IMR-90 (cell line): ENCODE data around the gene ZFYVE28. TPM values are rescaled to one million over a fixed set of nuclear protein-coding genes. Genes with fewer than 3 reads are reported as not detected.

Source experiments
- ATAC-seq: fragments of 200-7000 bp; cut with Tn5 transposase; 2 replicates; pipeline ENCODE4 v1.9.1; 2020; ENCODE audit warnings: low read depth, mild to moderate bottlenecking, moderate library complexity
- BruUV-seq: library from RNA; stranded (reverse); fragments of 400-500 nt; replicated peaks from 2 replicates; lab custom pipeline; 2021; lab: Mats Ljungman, UMichigan
- CTCF ChIA-PET: fragments of 300-600 bp; formaldehyde crosslinking; extraction: SDS; loops from one replicate; lab custom pipeline; 2021; ENCODE audit warnings: antibody characterized with exemption; lab: Yijun Ruan, JAX
- POLR2A ChIA-PET: fragments of 300-600 bp; sonication (Branson Sonifier 250); formaldehyde crosslinking; loops from one replicate; lab custom pipeline; 2022; ENCODE audit warnings: antibody characterized with exemption; ENCODE audit not compliant: unreplicated experiment; lab: Charles Lee
- DNase-seq: peaks from one replicate; pipeline ENCODE4 v3.0.0; 2013
- H2AFZ ChIP-seq: replicated peaks from 2 replicates; pipeline ENCODE3; 2013; ENCODE audit warnings: low read length, mild to moderate bottlenecking; ENCODE audit not compliant: poor library complexity
- H2AK5ac ChIP-seq: 2 replicates; pipeline ENCODE4 v1.6.1; 2013; ENCODE audit warnings: low read depth, low read length, inconsistent platforms
- H2AK9ac ChIP-seq: replicated peaks from 2 replicates; pipeline ENCODE3; 2013; ENCODE audit warnings: mild to moderate bottlenecking, low read depth, low read length, moderate library complexity; ENCODE audit not compliant: poor library complexity
- H2BK120ac ChIP-seq: 2 replicates; pipeline ENCODE4 v1.6.1; 2013; ENCODE audit warnings: low read depth, low read length, inconsistent platforms
- H2BK15ac ChIP-seq: 3 replicates; pipeline ENCODE4 v1.6.1; 2013; ENCODE audit warnings: low read depth, low read length, inconsistent platforms
- H2BK20ac ChIP-seq: 2 replicates; pipeline ENCODE4 v1.6.1; 2013; ENCODE audit warnings: low read depth, mild to moderate bottlenecking, inconsistent platforms, low read length, moderate library complexity
- H2BK5ac ChIP-seq: 2 replicates; pipeline ENCODE4 v1.6.1; 2013; ENCODE audit warnings: mild to moderate bottlenecking, low read depth, low read length, inconsistent platforms; ENCODE audit not compliant: poor library complexity, severe bottlenecking
- H3K14ac ChIP-seq: replicated peaks from 2 replicates; pipeline ENCODE4 v1.6.1; 2013; ENCODE audit warnings: low read depth, low read length, inconsistent platforms
- H3K18ac ChIP-seq: 2 replicates; pipeline ENCODE4 v1.6.1; 2013; ENCODE audit warnings: low read depth, low read length, control low read depth
- H3K23ac ChIP-seq: 2 replicates; pipeline ENCODE4 v1.6.1; 2013; ENCODE audit warnings: low read depth, low read length, inconsistent platforms
- H3K27ac ChIP-seq: 2 replicates; pipeline ENCODE4 v1.5.1; 2013; ENCODE audit warnings: mild to moderate bottlenecking, control low read depth, low read length; ENCODE audit not compliant: insufficient read depth
- H3K27me3 ChIP-seq: 2 replicates; pipeline ENCODE4 v1.6.1; 2013; ENCODE audit warnings: low read length; ENCODE audit not compliant: control insufficient read depth, insufficient read depth
- H3K36me3 ChIP-seq: 2 replicates; pipeline ENCODE4 v1.6.1; 2013; ENCODE audit warnings: low read length, mixed read lengths; ENCODE audit not compliant: control insufficient read depth, insufficient read depth
- H3K4ac ChIP-seq: 2 replicates; pipeline ENCODE4 v1.6.1; 2013; ENCODE audit warnings: low read depth, low read length, inconsistent platforms
- H3K4me1 ChIP-seq: 2 replicates; pipeline ENCODE4 v1.6.1; 2013; ENCODE audit warnings: low read length, mixed read lengths; ENCODE audit not compliant: control insufficient read depth, insufficient read depth
- H3K4me2 ChIP-seq: 2 replicates; pipeline ENCODE4 v1.6.1; 2013; ENCODE audit warnings: low read depth, mild to moderate bottlenecking, control low read depth, low read length, moderate library complexity
- H3K4me3 ChIP-seq: 2 replicates; pipeline ENCODE4 v1.5.1; 2013; ENCODE audit warnings: low read depth, mild to moderate bottlenecking, control low read depth, low read length, moderate library complexity; ENCODE audit not compliant: insufficient read depth
- H3K56ac ChIP-seq: 2 replicates; pipeline ENCODE4 v1.6.1; 2013; ENCODE audit warnings: low read length, inconsistent platforms; ENCODE audit not compliant: insufficient read depth; ENCODE audit errors: extremely low read depth
- H3K79me1 ChIP-seq, 2 experiments: 2 replicates each; pipeline ENCODE4 v1.6.1; 2013; ENCODE audit warnings: low read length in 2 of 2, inconsistent platforms in 1 of 2, low read depth in 1 of 2
- H3K9ac ChIP-seq: 2 replicates; pipeline ENCODE4 v1.6.1; 2013; ENCODE audit warnings: low read depth, low read length, control low read depth
- H3K9me1 ChIP-seq: 2 replicates; pipeline ENCODE4 v1.6.1; 2013; ENCODE audit warnings: low read length, inconsistent platforms; ENCODE audit not compliant: insufficient read depth
- H3K9me3 ChIP-seq: 2 replicates; pipeline ENCODE4 v1.6.1; 2013; ENCODE audit warnings: low read length; ENCODE audit not compliant: control insufficient read depth, insufficient read depth
- H4K20me1 ChIP-seq: 2 replicates; pipeline ENCODE4 v1.6.1; 2013; ENCODE audit warnings: low read length, inconsistent platforms; ENCODE audit not compliant: insufficient read depth
- H4K5ac ChIP-seq: 2 replicates; pipeline ENCODE4 v1.6.1; 2013; ENCODE audit warnings: mild to moderate bottlenecking, low read depth, low read length, control low read depth
- H4K8ac ChIP-seq, 2 experiments: 2 replicates each; pipeline ENCODE4 v1.6.1; 2013; ENCODE audit warnings: low read depth in 2 of 2, low read length in 2 of 2, control low read depth in 1 of 2, inconsistent platforms in 1 of 2
- H4K91ac ChIP-seq: 2 replicates; pipeline ENCODE4 v1.6.1; 2013; ENCODE audit warnings: low read depth, low read length, inconsistent platforms; ENCODE audit not compliant: insufficient read depth
- BHLHE40 ChIP-seq: fragments of 150-350 bp; IDR thresholded peaks from 2 replicates; pipeline ENCODE4 v1.6.1; 2016; ENCODE audit warnings: mild to moderate bottlenecking, low read depth, low read length
- CEBPB ChIP-seq: IDR thresholded peaks from 2 replicates; pipeline ENCODE4 v1.6.1; 2012; ENCODE audit warnings: low read depth, low read length, improper control_type of control experiment
- CHD1 ChIP-seq: IDR thresholded peaks from 2 replicates; pipeline ENCODE4 v1.6.1; 2012; ENCODE audit warnings: low read depth, low read length, improper control_type of control experiment
- CTCF ChIP-seq: conservative IDR thresholded peaks from 2 replicates; pipeline ENCODE4 v1.5.1; 2012; ENCODE audit warnings: mild to moderate bottlenecking, low read depth, low read length, improper control_type of control experiment
- ELK1 ChIP-seq: fragments of 150-350 bp; IDR thresholded peaks from 2 replicates; pipeline ENCODE4 v1.6.1; 2016; ENCODE audit warnings: low read depth, mild to moderate bottlenecking, low read length, moderate library complexity, borderline replicate concordance
- FOS ChIP-seq: fragments of 150-350 bp; IDR thresholded peaks from 2 replicates; pipeline ENCODE4 v1.6.1; 2016; ENCODE audit warnings: low read depth, low read length
- RAD21 ChIP-seq: IDR thresholded peaks from 2 replicates; pipeline ENCODE4 v1.6.1; 2012; ENCODE audit warnings: low read length, improper control_type of control experiment
- RFX5 ChIP-seq: IDR thresholded peaks from 2 replicates; pipeline ENCODE4 v1.8.0; 2012; ENCODE audit warnings: low read depth, mild to moderate bottlenecking, low read length, moderate library complexity
- WGBS, 2 experiments: methylation state at CpG; one replicate each; pipeline versions ENCODE4 v1.1.5 to v1.1.7; 2013; ENCODE audit warnings: missing lambda C conversion rate in 2 of 2; ENCODE audit not compliant: insufficient read length in 1 of 2; ENCODE audit errors: extremely low coverage in 2 of 2; 5-methylcytosine and 5-hydroxymethylcytosine counted together
- dilution Hi-C: fragments of 300-500 bp; cut with HindIII; formaldehyde crosslinking; loops from one replicate; pipeline ENCODE4 v1.14.3; 2018; ENCODE audit warnings: low sequenced_read_pairs; ENCODE audit not compliant: unreplicated experiment
- in situ Hi-C: fragments of 300-500 bp; cut with MboI; formaldehyde crosslinking; loops from 3 replicates; pipeline ENCODE4 v1.14.3; 2019; ENCODE audit warnings: low sequenced_read_pairs, inconsistent platforms, mixed read lengths
- intact Hi-C: fragments of 100-400 bp; cut with micrococcal nuclease; formaldehyde crosslinking; loops from 2 replicates; pipeline ENCODE4 v1.10.0; 2022
- polyA plus RNA-seq, 3 experiments: library from polyadenylated mRNA; depleted of rRNA; stranded (reverse); fragments of >200 nt; gene quantifications; 2 replicates each; pipeline ENCODE4 v1.2.3, GENCODE V29; 2012; ENCODE audit warnings: low replicate concordance in 1 of 3
- total RNA-seq: library from RNA; depleted of rRNA; stranded (reverse); fragments of >200 nt; gene quantifications from 2 replicates; pipeline ENCODE4 v1.2.3, GENCODE V29; 2012

Gene ZFYVE28
- total and polyA plus RNA-seq, 2 of the 4 experiments (the other 2 are of a cell fraction) = 0.36 to 1.2 TPM

- TF ChIP-seq ELK1 = no peak
Measured at GRCh38 chr4:2451821-2452785, 33.7 kb upstream of the ZFYVE28 start (continued).

GRCh38 chr4:2451036-2451520 is 32.6 kb upstream of the ZFYVE28 start:
- intact Hi-C loops (no loop called here), in situ Hi-C loops (no loop called here), dilution Hi-C loops (no loop called here)
- no peak overlapping the region for H3K56ac ChIP-seq
- H2BK5ac ChIP-seq = no peak overlapping the region
- H3K27me3 ChIP-seq = peaks cover 23% of the 10 kb centered on the region
- no CpG with 5 or more reads among the region's 10 CpGs for WGBS, 2 experiments
- H3K4ac ChIP-seq = no peak overlapping the region
- no peak overlapping the region for H3K9ac ChIP-seq
- no peak overlapping the region for H3K27ac ChIP-seq
- H3K4me3 ChIP-seq = no peak overlapping the region
- no peaks in the 10 kb centered on the region for H3K9me1 ChIP-seq
- H4K20me1 ChIP-seq = no peaks in the 10 kb centered on the region; the same call in 1 of the 2 replicates
- H3K9me3 ChIP-seq = no peaks in the 10 kb centered on the region
- no peak overlapping the region for H4K91ac ChIP-seq
- no peaks in the 10 kb centered on the region for H3K4me1 ChIP-seq
- no peak overlapping the region for H2BK20ac ChIP-seq
- CTCF ChIA-PET = no interaction called here
- H4K8ac ChIP-seq = no peak overlapping the region
- no peaks in the 10 kb centered on the region for H3K79me1 ChIP-seq
- no peak overlapping the region for H2AK5ac ChIP-seq
- POLR2A ChIA-PET = no interaction called here
- H2BK15ac ChIP-seq = no peak overlapping the region
- no peak overlapping the region for H2BK120ac ChIP-seq
- H3K23ac ChIP-seq = no peak overlapping the region
- no TSS peak for BruUV-seq
- no peak for TF ChIP-seq FOS
- TF ChIP-seq CTCF = no peak
- TF ChIP-seq ELK1 = no peak
- no peak for TF ChIP-seq RAD21
- no peak for TF ChIP-seq CEBPB
- no peak for TF ChIP-seq RFX5
- no peak for TF ChIP-seq BHLHE40
- no peak for TF ChIP-seq CHD1
- ATAC-seq (no peak), DNase-seq (no peak)
- no peak overlapping the region for H4K5ac ChIP-seq
- no peaks in the 10 kb centered on the region for H3K36me3 ChIP-seq
- H2AK9ac ChIP-seq = peak overlapping the region; percentile 42
- no peak overlapping the region for H3K4me2 ChIP-seq
- H3K14ac ChIP-seq = no peak overlapping the region
- H2AFZ ChIP-seq = no peak overlapping the region
- H3K18ac ChIP-seq = no peak overlapping the region
